Smooth muscle cell of the pulmonary artery (primary cell): ENCODE measurements around the gene HOXA11. TPM values are rescaled to one million over a fixed set of nuclear protein-coding genes. Genes with fewer than 3 reads are reported as not detected.

Experiments used
- total RNA-seq: library from RNA; depleted of rRNA; stranded (reverse); fragments of >200 nt; gene quantifications from 2 replicates; pipeline ENCODE4 v1.2.3, GENCODE V29; 2014

The HOXA11 gene
- total RNA-seq: 0.13 TPM in 1 of 2 replicates, not detected in the other

GRCh38 chr7:27185013-27185853 is at the start of gene HOXA11:
HOXA11 (minus strand) TSS chr7:27185232; CDS start chr7:27185144, 88 bp downstream.

GRCh38 chr7:27199849-27200760 is 15.1 kb upstream of the HOXA11 start, which contains the start of gene HOXA13:
HOXA13 (minus strand) TSS chr7:27200091; CDS start chr7:27200077, 14 bp downstream.

GRCh38 chr7:27173956-27174873 is 10.8 kb downstream of the HOXA11 start, which contains the start of gene HOXA10:
HOXA10 (minus strand) TSS chr7:27174320; CDS start chr7:27174306, 14 bp downstream.

GRCh38 chr7:27165089-27165995 is 19.7 kb downstream of the HOXA11 start, which contains the start of gene HOXA9:
HOXA9 (minus strand) TSS chr7:27165537; CDS start chr7:27165457, 80 bp downstream.

GRCh38 chr7:27156508-27156898 is 28.5 kb downstream of the HOXA11 start, which contains the start of gene HOXA7:
HOXA7 (minus strand) TSS chr7:27156675; CDS start chr7:27156545, 130 bp downstream.

GRCh38 chr7:27151931-27152815 is 32.9 kb downstream of the HOXA11 start, which contains the start of gene HOXA3:
HOXA3 (minus strand) TSS chr7:27152583; CDS start chr7:27110640, 41,943 bp downstream.

GRCh38 chr7:27147199-27148030 is 37.6 kb downstream of the HOXA11 start, which contains the start of gene HOXA6:
HOXA6 (minus strand) TSS chr7:27147774; CDS start chr7:27147749, 25 bp downstream.

GRCh38 chr7:27143023-27143949 is 41.7 kb downstream of the HOXA11 start, which contains the start of gene HOXA5:
HOXA5 (minus strand) TSS chr7:27143681; CDS start chr7:27143607, 74 bp downstream.

Other genes with a start within 250 kb of the HOXA11 start
- 0.20 and 0.52 TPM in 2 replicates for gene HOXA1, start 89.2 kb downstream of the HOXA11 start, total RNA-seq
- 1.2 and 1.4 TPM in 2 replicates for gene HOXA2, start 82.5 kb downstream of the HOXA11 start, total RNA-seq
- gene HOXA4, start 54.5 kb downstream of the HOXA11 start, total RNA-seq: 0.59 and 2.0 TPM in 2 replicates
- 1.2 and 5.1 TPM in 2 replicates for gene HOXA5, start 41.6 kb downstream of the HOXA11 start, total RNA-seq
- gene HOXA6, start 37.5 kb downstream of the HOXA11 start, total RNA-seq: 1.4 TPM in 1 of 2 replicates, not detected in the other
- 4.4 and 5.8 TPM in 2 replicates for gene HOXA3, start 32.6 kb downstream of the HOXA11 start, total RNA-seq
- 0.13 TPM in 1 of 2 replicates, not detected in the other for gene HOXA7, start 28.6 kb downstream of the HOXA11 start, total RNA-seq
- gene HOXA9, start 19.7 kb downstream of the HOXA11 start, total RNA-seq: 0.33 TPM in 1 of 2 replicates, not detected in the other
- gene HOXA10, start 10.9 kb downstream of the HOXA11 start, total RNA-seq: 0.78 TPM in 1 of 2 replicates, not detected in the other
- not detected in 2 replicates for gene HOXA13, start 14.9 kb upstream of the HOXA11 start, total RNA-seq
- gene EVX1, start 57.6 kb upstream of the HOXA11 start, total RNA-seq: not detected in 2 replicates